ENCODE data around the gene ITPR3. TPM values are rescaled to one million over a fixed set of nuclear protein-coding genes. Genes with fewer than 3 reads are reported as not detected.
A peak's percentile ranks its signal among the peaks of the same experiment; 100 is the strongest.

ITPR3 gene
- total RNA-seq, 1 donor from 2014 or later, result 15.7 TPM

MicroRNA genes within 50 kb of the gene (microRNA counts, 767-probe panel; counts per million panel counts)
- not detected for microRNA hsa-miR-3934

Small RNA genes within 50 kb of the gene (microRNA-seq; reads per million reads assigned to microRNA genes)
- gene MIR3934, result 4.8 reads per million, percentile 21 among the genes with 10 or more reads in this experiment

Other genes starting within 250 kb of the ITPR3 start
- 0.35 and 0.52 TPM in 2 replicates for gene KIFC1, start 229.5 kb upstream of the ITPR3 start, total RNA-seq
- gene PHF1, start 210.3 kb upstream of the ITPR3 start, total RNA-seq, result 54.4 and 55.5 TPM in 2 replicates
- 163 and 189 TPM in 2 replicates for gene CUTA, start 203.2 kb upstream of the ITPR3 start, total RNA-seq
- 2.7 and 2.8 TPM in 2 replicates for gene SYNGAP1, start 201.3 kb upstream of the ITPR3 start, total RNA-seq
- gene ZBTB9, start 166.7 kb upstream of the ITPR3 start, total RNA-seq, result 3.6 and 5.2 TPM in 2 replicates
- 23.9 and 27.3 TPM in 2 replicates for gene BAK1, start 41.0 kb upstream of the ITPR3 start, total RNA-seq
- 47.2 and 73.0 TPM in 2 replicates for gene UQCC2, start 90.4 kb downstream of the ITPR3 start, total RNA-seq
- gene IP6K3, start 125.6 kb downstream of the ITPR3 start, total RNA-seq, result 70.3 and 72.6 TPM in 2 replicates
- 51.9 and 53.8 TPM in 2 replicates for gene LEMD2, start 167.8 kb downstream of the ITPR3 start, total RNA-seq
- not detected in 2 replicates for gene MLN, start 182.7 kb downstream of the ITPR3 start, total RNA-seq